Activated CD8-positive, alpha-beta memory T cell treated with anti-CD3 and anti-CD28 coated beads for 4 hours (primary cell): ENCODE results near the gene SLC22A23.

Source experiments
- DNase-seq, 2 donors: peaks; one replicate each; pipeline ENCODE4 v3.0.0-alpha.2; 2020; ENCODE audit warnings: low read depth in 2 of 2

Gene SLC22A23

GRCh38 chr6:3335169-3335568, 121.7 kb downstream of the SLC22A23 start:
- no peak for DNase-seq

GRCh38 chr6:3334555-3334954, 122.3 kb downstream of the SLC22A23 start:
- no peak for DNase-seq

DNA sequence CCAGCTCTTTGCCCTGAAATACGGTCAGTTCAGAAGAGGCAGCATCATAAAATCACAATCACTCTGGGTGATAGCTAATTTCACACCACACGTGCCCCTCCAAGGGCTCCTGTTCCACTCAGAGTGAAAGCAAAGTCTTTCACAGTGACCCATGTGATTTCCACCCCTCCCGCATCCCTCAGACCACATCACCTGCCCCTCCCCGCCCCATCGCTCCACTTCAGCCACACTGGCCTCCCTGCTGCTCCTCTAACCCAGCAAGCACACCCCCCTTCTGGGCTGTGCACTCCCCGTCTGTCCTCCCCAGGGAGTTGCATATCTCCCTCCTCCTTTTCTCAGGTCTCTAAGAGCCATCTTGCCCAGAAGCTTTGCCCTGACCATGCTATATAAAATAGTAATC, 123.6 kb downstream of the SLC22A23 start:
- DNase-seq, result no peak

- DNase-seq, result no peak
Measured at GRCh38 chr6:3331971-3332370, 124.9 kb downstream of the SLC22A23 start.

DNA sequence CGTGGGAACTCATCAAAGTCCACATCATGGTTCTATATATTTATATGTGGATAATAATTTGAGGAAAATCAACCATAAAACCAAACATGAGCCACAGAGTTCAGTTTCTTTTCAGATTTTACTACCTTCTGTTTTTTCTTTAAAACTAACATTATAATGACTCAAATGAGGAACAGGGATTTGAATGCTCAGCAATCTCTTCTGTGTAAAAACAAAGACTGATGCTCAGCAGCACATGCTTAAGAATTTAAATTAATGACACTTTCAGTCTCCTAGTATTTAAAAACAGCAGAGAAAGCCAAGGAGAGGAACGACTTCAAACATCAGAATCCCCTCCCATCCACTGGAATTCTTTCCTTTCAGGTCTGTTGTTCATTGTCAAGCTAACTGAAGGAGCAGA, 125.4 kb downstream of the SLC22A23 start:
- DNase-seq, result no peak

GRCh38 chr6:3330199-3330598, 126.7 kb downstream of the SLC22A23 start:
- DNase-seq, result no peak

- no peak for DNase-seq
Measured at GRCh38 chr6:3329393-3330051, 127.3 kb downstream of the SLC22A23 start.

DNA sequence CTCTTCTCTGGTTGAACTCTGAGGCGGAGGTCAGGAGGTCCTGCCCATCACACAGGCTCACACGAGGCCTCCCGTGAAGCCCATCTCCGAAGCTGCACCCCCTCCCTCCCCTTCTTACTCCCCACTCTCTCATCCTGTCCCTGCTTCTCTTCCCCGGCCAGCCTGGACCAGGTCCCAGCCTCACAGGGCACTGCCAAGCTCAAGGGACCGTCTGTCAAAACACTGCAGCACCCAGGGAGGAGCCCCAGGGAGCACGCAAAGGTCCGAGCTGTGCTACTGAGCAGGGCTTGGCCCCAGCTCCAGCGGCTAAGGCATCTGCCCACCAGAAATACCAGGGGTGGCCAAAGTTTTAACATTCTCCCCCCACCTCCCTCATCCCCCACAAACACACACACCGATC, 128.1 kb downstream of the SLC22A23 start:
- no peak for DNase-seq

- no peak for DNase-seq
Measured at GRCh38 chr6:3328145-3328544, 128.7 kb downstream of the SLC22A23 start.

GRCh38 chr6:3327403-3327802, 129.4 kb downstream of the SLC22A23 start:
- no peak for DNase-seq

DNA sequence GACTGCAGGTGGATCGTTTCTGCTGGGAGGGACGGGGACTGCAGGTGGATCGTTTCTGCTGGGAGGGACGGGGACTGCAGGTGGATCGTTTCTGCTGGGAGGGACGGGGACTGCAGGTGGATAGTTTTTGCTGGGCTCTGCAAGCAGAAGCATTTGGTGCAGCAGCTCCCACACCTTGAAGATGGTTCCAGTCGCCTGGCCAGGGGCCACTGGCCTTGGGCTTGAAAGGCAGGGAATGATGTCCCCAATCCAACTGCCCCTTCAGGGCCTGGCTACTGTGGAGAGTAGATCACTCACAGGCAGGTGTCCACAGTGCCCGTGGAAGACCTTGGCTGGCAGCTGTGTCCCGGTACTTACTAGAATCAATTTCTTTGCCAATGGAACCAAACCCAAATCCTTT, 129.9 kb downstream of the SLC22A23 start:
- DNase-seq, result no peak

GRCh38 chr6:3326184-3326971, 130.5 kb downstream of the SLC22A23 start:
- no peak for DNase-seq

DNA sequence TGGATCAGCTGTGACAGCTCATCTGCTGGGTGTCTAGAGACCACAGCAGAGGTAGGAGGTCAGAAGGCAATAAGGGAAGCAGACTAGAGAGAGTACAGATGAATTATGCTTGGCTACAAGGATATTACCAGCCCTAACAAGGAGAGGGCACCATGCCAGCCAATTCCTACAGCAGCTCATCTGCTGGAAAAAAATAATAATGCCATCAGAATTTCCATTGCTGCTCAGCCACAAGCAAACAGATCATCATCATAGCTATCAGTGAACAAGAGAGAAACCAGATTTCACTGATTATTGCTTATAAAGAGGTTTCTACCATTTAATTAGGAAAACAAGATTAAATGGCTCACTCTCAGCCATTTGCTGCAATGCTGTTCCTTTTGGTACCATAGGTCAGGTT, 131.6 kb downstream of the SLC22A23 start:
- DNase-seq, result no peak

DNA sequence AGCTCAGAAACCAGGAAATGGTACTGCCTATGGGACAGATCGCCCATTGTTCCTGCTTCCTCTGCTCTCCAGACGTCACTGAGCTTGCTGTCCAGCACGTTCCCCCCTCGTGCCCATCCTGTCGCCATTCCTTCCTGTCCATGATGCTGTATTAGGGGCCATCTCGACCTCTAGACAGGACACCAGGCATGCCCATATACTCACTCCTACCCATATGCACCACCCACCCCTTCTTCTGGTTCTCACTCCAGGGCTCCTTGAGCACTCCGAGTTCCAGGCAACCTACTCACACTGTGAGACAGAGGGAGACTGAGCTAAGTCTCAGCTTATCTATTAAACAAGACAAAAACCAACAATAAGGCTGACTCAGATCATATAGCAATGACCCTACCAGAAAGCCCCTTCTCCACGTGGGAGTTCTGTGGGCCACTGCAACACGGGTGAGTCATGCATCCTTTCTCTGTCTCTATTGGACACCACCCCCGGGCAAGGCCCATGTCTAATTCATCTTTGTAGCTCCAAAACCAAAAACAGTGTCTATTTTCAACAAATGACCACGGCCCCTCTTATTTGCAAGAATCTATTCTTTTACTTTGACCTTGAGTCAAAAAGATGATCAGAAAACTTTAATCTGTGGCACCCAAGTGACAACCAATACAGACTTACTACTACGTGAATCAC, 132.4 kb downstream of the SLC22A23 start:
- no peak for DNase-seq

GRCh38 chr6:3323696-3324261, 133.1 kb downstream of the SLC22A23 start:
- no peak for DNase-seq

GRCh38 chr6:3323148-3323547, 133.7 kb downstream of the SLC22A23 start:
- no peak for DNase-seq

- no peak for DNase-seq
Measured at GRCh38 chr6:3322366-3322890, 134.4 kb downstream of the SLC22A23 start.

- no peak for DNase-seq
Measured at GRCh38 chr6:3321875-3322274, 135.0 kb downstream of the SLC22A23 start.

DNA sequence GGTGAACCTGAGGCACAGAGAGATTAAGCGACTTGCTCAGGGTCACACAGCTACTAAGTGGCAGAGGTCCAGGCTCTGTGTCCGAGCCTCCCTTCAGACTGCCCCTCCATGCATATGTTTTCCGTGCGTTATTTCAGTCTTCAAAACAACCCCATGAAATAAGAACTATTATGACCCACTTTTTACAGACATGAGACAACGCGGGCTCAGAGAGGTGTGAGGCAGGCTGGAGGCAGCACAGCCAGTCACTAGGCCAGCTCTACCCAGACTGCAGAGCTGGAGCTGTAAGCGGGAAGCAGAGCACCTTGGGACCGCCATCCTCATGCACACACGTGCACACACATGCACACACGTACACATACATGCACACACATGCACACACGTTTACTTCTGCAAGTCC, 135.8 kb downstream of the SLC22A23 start:
- DNase-seq, result no peak

DNA sequence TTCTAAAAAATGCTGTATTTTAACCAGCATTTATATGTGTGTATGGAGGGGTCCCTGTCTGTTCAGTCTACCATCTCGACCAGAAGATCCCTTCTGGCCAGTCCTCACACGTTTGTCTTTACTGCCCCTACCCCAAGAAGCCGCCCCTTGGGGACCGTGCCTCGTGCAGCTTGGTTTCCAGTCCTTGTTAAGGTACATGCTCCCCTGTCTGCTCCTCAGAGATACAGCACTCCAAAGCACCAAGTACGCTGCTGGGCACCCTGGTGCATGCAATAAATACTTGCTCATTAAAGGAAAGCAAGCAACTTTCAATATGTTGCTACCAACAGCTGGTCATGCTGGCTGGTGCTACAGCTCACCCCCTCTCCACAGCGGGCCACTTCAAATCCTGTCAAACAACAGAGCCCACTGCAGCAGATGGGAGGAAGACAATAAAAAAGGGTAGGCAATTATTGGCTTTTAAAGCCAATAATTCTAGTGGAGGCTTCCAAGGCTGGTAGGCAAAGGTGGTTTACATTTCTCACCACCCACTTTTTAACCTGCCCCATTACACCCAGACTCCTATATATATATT, 136.5 kb downstream of the SLC22A23 start:
- no peak for DNase-seq

DNA sequence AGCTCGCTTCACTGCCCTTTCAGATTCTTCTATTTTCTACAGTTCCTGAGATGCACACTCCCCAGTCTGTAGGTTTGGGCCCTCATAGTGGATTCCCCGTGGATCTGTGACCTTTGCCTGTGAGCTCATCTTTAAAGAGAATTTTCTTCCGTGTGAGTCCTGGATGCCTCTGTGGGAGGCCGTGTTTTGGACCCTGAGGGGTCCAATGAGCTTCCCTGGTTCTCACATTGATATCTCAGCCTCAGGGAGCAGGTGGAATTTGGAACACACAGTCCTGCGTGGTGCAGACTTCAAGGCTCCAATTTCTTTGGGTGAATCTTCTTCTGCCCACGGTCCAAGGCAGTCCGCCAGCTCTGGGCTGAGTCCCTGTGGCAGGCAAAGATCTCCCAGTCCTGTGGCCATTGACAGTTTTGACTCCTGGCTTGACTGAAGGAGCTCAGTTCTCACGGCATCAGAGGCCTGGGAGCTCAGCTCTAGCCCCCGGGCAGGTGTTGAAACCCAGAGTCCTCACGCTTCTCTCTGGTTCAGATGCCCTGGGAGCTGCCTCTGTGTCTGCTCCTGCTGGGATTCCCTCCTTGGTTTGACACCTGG, 137.1 kb downstream of the SLC22A23 start:
- no peak for DNase-seq
